Endothelial cell of coronary artery (primary cell): Measurements from ENCODE around the gene DCTN1. TPM values are rescaled to one million over a fixed set of nuclear protein-coding genes. Genes with fewer than 3 reads are reported as not detected.

Experiments used
- total RNA-seq: library from RNA; depleted of rRNA; stranded (reverse); fragments of >200 nt; gene quantifications from 2 replicates; pipeline ENCODE4 v1.2.3, GENCODE V29; 2014

DCTN1 gene
- total RNA-seq = 147 and 177 TPM in 2 replicates

GRCh38 chr2:74379851-74380789, at the start of gene DCTN1:
Gene DCTN1 (minus strand): TSS chr2:74380311. CDS start chr2:74380037, 274 bp downstream.

GRCh38 chr2:74421221-74421870, 41.2 kb upstream of the DCTN1 start, which contains the start of the genes C2orf81 and WDR54:
Gene C2orf81 (minus strand): TSS chr2:74421619. CDS start chr2:74421560, 59 bp downstream.
Gene WDR54 (plus strand): TSS chr2:74421730. CDS start chr2:74422154, 424 bp downstream.

GRCh38 chr2:74343316-74343715, 36.8 kb downstream of the DCTN1 start, which contains the start of gene SLC4A5:
Gene SLC4A5 (minus strand): TSS chr2:74343416. CDS start chr2:74315023, 28,393 bp downstream.

Other genes starting within 250 kb of the DCTN1 start
- gene BOLA3, start 232.4 kb downstream of the DCTN1 start, total RNA-seq = 26.4 and 27.5 TPM in 2 replicates
- 75.1 and 77.2 TPM in 2 replicates for gene MOB1A, start 201.4 kb downstream of the DCTN1 start, total RNA-seq
- gene MTHFD2, start 181.7 kb downstream of the DCTN1 start, total RNA-seq = 73.3 and 153 TPM in 2 replicates
- 0.09 TPM in 1 of 2 replicates, not detected in the other for gene SLC4A5, start 36.9 kb downstream of the DCTN1 start, total RNA-seq
- 0.09 and 0.19 TPM in 2 replicates for gene C2orf81, start 41.3 kb upstream of the DCTN1 start, total RNA-seq
- 43.6 and 46.7 TPM in 2 replicates for gene WDR54, start 41.4 kb upstream of the DCTN1 start, total RNA-seq
- gene RTKN, start 61.6 kb upstream of the DCTN1 start, total RNA-seq = 6.7 and 9.0 TPM in 2 replicates
- 8.5 and 15.2 TPM in 2 replicates for gene INO80B, start 74.8 kb upstream of the DCTN1 start, total RNA-seq
- gene WBP1, start 78.1 kb upstream of the DCTN1 start, total RNA-seq = 30.9 and 36.8 TPM in 2 replicates
- 46.2 and 60.4 TPM in 2 replicates for gene MOGS, start 85.1 kb upstream of the DCTN1 start, total RNA-seq
- gene MRPL53, start 92.4 kb upstream of the DCTN1 start, total RNA-seq = 49.9 and 50.5 TPM in 2 replicates
- gene CCDC142, start 102.7 kb upstream of the DCTN1 start, total RNA-seq = 13.0 and 24.2 TPM in 2 replicates
- 6.8 and 9.5 TPM in 2 replicates for gene TTC31, start 102.8 kb upstream of the DCTN1 start, total RNA-seq
- 1.4 and 2.1 TPM in 2 replicates for gene LBX2, start 119.3 kb upstream of the DCTN1 start, total RNA-seq
- gene PCGF1, start 127.4 kb upstream of the DCTN1 start, total RNA-seq = 13.7 and 16.8 TPM in 2 replicates
- gene TLX2, start 134.1 kb upstream of the DCTN1 start, total RNA-seq = not detected in 2 replicates
- 0.09 TPM in 1 of 2 replicates, not detected in the other for gene DQX1, start 145.9 kb upstream of the DCTN1 start, total RNA-seq
- gene AUP1, start 149.4 kb upstream of the DCTN1 start, total RNA-seq = 91.2 and 104 TPM in 2 replicates
- gene HTRA2, start 149.6 kb upstream of the DCTN1 start, total RNA-seq = 43.3 and 47.2 TPM in 2 replicates
- gene LOXL3, start 173.6 kb upstream of the DCTN1 start, total RNA-seq = 0.99 and 31.5 TPM in 2 replicates
- gene DOK1, start 174.4 kb upstream of the DCTN1 start, total RNA-seq = 14.6 and 24.3 TPM in 2 replicates